Prostate gland (tissue), 2 donors: ENCODE data around the gene TUBD1.

Source experiments
- POLR2A ChIP-seq: fragments of 450-650 bp; IDR thresholded peaks from one replicate; pipeline ENCODE4 v1.6.1; 2016; ENCODE audit warnings: antibody characterized with exemption, mild to moderate bottlenecking
- TF ChIP-seq, protein P1 (sequence below), 4 experiments: fragments of 200-600 bp in 2 of 4; fragments of 450-650 bp in 2 of 4; sonication (generic) in 2 of 4; IDR thresholded peaks; 1 replicate in 3 of 4; 2 replicates in 1 of 4; pipeline ENCODE4 v1.5.1; 2016 to 2019; ENCODE audit warnings: antibody characterized with exemption in 4 of 4, mild to moderate bottlenecking in 2 of 4, moderate library complexity in 2 of 4

DNA sequence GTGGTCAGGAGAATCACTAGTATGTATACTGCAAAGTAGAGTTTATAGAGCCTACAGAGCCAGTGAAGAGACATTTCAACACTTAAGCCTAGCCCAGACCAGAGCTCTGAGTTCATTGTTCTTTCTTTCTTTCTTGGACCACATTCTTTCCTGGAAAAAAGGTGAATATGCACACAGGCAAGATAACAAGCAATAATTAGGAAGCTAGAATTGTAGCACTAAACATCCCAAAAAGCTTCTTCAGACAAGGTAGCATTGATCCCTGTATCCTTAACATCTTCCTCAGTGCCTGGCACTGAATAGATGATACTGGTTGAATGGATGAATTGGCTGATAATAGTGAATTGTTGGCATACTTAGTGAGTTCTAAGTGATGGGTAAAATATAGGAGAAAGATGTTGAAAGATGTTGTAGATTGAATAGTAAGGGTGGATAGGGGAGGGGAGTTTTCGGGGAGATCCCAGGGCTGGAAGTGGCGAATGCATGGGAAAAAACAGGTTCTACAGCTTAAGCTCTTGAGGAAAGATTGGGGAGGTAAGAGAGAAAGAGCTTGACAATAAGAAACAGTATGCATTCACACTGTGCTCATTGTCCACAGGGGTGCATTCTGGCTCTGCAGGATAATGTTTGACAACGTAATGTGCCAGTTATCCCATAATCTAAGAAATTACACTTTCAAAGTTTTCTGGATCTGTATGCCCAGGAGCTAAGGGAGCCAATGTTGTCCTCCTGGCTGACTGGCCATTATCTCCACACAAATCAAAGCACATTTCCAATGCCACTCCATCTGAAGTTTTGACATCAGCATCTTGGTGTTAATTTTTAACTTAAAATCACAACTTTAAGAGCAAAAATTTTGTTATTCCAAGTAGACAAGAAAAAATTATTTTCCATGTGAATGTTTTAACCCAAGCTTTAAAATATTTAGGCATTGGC, 35.6 kb downstream of the TUBD1 start:
- no peak for TF ChIP-seq POLR2A
- TF ChIP-seq, protein P1, sequence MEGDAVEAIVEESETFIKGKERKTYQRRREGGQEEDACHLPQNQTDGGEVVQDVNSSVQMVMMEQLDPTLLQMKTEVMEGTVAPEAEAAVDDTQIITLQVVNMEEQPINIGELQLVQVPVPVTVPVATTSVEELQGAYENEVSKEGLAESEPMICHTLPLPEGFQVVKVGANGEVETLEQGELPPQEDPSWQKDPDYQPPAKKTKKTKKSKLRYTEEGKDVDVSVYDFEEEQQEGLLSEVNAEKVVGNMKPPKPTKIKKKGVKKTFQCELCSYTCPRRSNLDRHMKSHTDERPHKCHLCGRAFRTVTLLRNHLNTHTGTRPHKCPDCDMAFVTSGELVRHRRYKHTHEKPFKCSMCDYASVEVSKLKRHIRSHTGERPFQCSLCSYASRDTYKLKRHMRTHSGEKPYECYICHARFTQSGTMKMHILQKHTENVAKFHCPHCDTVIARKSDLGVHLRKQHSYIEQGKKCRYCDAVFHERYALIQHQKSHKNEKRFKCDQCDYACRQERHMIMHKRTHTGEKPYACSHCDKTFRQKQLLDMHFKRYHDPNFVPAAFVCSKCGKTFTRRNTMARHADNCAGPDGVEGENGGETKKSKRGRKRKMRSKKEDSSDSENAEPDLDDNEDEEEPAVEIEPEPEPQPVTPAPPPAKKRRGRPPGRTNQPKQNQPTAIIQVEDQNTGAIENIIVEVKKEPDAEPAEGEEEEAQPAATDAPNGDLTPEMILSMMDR (IDR thresholded peaks at IDR 0.05) = no peak
